Bronchial epithelial cell (primary cell): ENCODE measurements around the gene SLC9A4. TPM values are rescaled to one million over a fixed set of nuclear protein-coding genes. Genes with fewer than 3 reads are reported as not detected.
"Not testable (repeated sequence)": the region's sequence is repeated elsewhere in the genome, so short reads cannot be mapped to it uniquely, and the experiment has no call there.

Source experiments
- DNase-seq: peaks from one replicate; pipeline ENCODE4 v3.0.0-alpha.2; 2010; ENCODE audit warnings: low read depth
- FAIRE-seq: peaks from 2 replicates; lab custom pipeline; 2011; peaks lifted over from hg19 to GRCh38; lab: Jason Lieb, UNC
- H3K27me3 ChIP-seq: 2 replicates; pipeline ENCODE4 v1.5.1; 2011; ENCODE audit warnings: low read length; ENCODE audit not compliant: control insufficient read depth, insufficient read depth
- H3K36me3 ChIP-seq: 2 replicates; pipeline ENCODE4 v1.5.1; 2011; ENCODE audit warnings: low read length; ENCODE audit not compliant: control insufficient read depth, insufficient read depth
- H3K4me3 ChIP-seq: 2 replicates; pipeline ENCODE4 v1.5.1; 2011; ENCODE audit warnings: mild to moderate bottlenecking, low read depth, low read length, control low read depth
- total RNA-seq: library from RNA; depleted of rRNA; stranded (reverse); fragments of >200 nt; gene quantifications from 2 replicates; pipeline ENCODE4 v1.2.1, GENCODE V29; 2014
- TF ChIP-seq, protein P1 (sequence below): IDR thresholded peaks from 2 replicates; pipeline ENCODE4 v1.5.1; 2011; ENCODE audit warnings: mild to moderate bottlenecking, moderate library complexity, low read length, control low read depth, inconsistent platforms; ENCODE audit not compliant: insufficient read depth, severe bottlenecking

The SLC9A4 gene
- total RNA-seq, 1 donor from 2014 or later = under 0.01 TPM

DNA sequence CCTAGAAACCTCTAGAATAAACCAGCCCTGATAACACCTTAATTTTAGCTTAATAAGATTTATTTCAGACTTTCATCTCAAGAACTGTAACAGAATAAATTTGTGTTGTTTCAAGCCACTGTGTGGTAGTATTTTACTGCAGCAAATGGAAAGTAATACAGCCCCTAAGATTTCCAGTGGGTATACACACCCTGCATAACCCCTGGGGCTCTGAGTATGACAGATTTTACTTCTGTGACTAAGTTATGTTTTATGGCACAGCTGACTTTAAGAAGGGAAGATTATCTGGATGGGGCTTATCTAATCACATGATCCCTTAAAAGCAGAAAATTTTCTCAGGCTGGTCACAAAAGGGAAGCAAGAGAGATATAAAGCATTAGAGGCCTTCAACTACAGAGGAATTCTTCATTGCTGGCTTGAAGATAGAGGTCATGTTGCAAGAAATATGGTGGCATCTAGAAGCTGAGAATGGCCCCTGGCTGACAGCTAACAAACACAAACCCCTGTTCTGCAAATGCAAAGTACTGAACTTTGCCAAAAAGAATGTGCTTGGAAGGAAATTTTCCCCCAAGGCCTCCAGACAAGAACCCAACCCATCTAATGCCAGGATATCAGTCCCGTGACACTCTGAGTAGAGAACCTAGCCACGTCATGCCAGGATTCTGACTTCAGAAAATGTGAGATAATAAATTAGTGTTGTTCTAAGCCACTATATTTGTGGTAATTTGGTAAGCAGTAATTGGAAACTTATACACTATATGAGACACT lies 78.5 kb downstream of the SLC9A4 start:
- no peaks in the 10 kb centered on the region for H3K27me3 ChIP-seq
- DNase-seq (no peak), FAIRE-seq (no peak)
- TF ChIP-seq, protein P1, sequence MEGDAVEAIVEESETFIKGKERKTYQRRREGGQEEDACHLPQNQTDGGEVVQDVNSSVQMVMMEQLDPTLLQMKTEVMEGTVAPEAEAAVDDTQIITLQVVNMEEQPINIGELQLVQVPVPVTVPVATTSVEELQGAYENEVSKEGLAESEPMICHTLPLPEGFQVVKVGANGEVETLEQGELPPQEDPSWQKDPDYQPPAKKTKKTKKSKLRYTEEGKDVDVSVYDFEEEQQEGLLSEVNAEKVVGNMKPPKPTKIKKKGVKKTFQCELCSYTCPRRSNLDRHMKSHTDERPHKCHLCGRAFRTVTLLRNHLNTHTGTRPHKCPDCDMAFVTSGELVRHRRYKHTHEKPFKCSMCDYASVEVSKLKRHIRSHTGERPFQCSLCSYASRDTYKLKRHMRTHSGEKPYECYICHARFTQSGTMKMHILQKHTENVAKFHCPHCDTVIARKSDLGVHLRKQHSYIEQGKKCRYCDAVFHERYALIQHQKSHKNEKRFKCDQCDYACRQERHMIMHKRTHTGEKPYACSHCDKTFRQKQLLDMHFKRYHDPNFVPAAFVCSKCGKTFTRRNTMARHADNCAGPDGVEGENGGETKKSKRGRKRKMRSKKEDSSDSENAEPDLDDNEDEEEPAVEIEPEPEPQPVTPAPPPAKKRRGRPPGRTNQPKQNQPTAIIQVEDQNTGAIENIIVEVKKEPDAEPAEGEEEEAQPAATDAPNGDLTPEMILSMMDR = no peak
- H3K4me3 ChIP-seq = no peak overlapping the region
- H3K36me3 ChIP-seq = no peaks in the 10 kb centered on the region

GRCh38 chr2:102553601-102554000 lies 80.6 kb downstream of the SLC9A4 start:
- Histone ChIP-seq H3K27me3 (no peaks in the 10 kb centered on the region), H3K36me3 (no peaks in the 10 kb centered on the region), H3K4me3 (no peak overlapping the region)
- TF ChIP-seq, protein P1 = no peak
- no peak for DNase-seq
- no peak for FAIRE-seq

DNA sequence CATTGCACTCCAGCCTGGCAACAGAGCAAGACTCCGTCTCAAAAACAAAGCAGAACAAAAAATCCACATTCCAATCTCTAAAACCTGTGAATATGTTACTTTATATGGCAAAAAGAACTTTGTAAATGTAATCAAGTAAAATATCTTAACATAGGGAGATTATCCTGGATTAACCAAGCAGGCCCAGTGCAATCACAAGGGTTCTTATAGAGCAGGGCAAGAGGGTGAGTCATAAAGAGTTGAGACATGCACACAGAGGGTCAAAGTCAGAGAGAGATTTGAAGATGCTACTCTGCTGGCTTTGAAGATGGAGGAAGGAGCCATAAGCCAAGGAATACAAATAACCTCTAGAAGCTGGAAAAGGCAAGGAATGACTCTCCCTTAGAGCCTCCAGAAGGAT lies 85.4 kb downstream of the SLC9A4 start:
- no peak for FAIRE-seq
- peak; percentile 22 for DNase-seq
- TF ChIP-seq, protein P1 = no peak
- H3K27me3 ChIP-seq = no peaks in the 10 kb centered on the region
- H3K36me3 ChIP-seq = no peaks in the 10 kb centered on the region
- no peak overlapping the region for H3K4me3 ChIP-seq

- not testable (repeated sequence) for H3K27me3 ChIP-seq, H3K36me3 ChIP-seq, H3K4me3 ChIP-seq, FAIRE-seq, DNase-seq
These were observed 89.5 kb downstream of the SLC9A4 start for GRCh38 chr2:102562542-102562941.

DNA sequence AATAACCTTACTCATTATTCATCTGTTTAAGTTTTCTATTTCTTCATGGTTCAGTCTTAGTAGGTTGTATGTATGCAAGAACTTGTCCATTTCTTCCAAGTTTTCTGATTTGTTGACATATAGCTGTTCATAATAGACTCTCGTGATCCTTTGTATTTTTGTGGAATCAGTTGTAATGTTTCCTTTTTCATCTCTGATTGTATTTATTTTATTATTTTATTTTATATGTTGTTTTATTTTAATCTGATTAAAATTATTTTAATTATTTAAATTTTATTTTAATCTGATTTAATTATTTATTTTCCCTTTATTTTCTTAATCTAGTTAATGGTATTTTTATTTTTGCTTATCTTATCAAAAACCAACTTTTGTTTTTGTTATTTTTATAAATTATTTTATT lies 102.9 kb downstream of the SLC9A4 start:
- no peak for FAIRE-seq
- no peak for DNase-seq
- TF ChIP-seq, protein P1 = no peak
- no peaks in the 10 kb centered on the region for H3K36me3 ChIP-seq
- H3K27me3 ChIP-seq = no peaks in the 10 kb centered on the region
- no peak overlapping the region for H3K4me3 ChIP-seq

- TF ChIP-seq, protein P1 = no peak
- no peak for DNase-seq
- FAIRE-seq = no peak
- Histone ChIP-seq H3K36me3 (no peaks in the 10 kb centered on the region), H3K4me3 (no peak overlapping the region), H3K27me3 (no peaks in the 10 kb centered on the region)
These were observed 105.3 kb downstream of the SLC9A4 start for GRCh38 chr2:102578376-102578775.
